HL-60 (cell line): ENCODE data around the gene KLF3.

Experiments
- DNase-seq, 2 experiments: peaks; one replicate each; pipeline ENCODE4 v3.0.0-alpha.2; 2010 to 2020; ENCODE audit warnings: low read depth in 1 of 2, low spot score in 1 of 2
- H3K27ac ChIP-seq: fragments of 250-450 bp; sonication (Bioruptor Pico); replicated peaks from 2 replicates; pipeline ENCODE4 v1.5.1; 2020; ENCODE audit warnings: mild to moderate bottlenecking, moderate library complexity
- H3K27me3 ChIP-seq: fragments of 250-450 bp; sonication (Bioruptor Pico); 2 replicates; pipeline ENCODE4 v1.5.1; 2021; ENCODE audit warnings: mild to moderate bottlenecking, moderate library complexity; ENCODE audit not compliant: insufficient read depth, poor library complexity, severe bottlenecking
- H3K4me3 ChIP-seq: replicated peaks from 2 replicates; pipeline ENCODE4 v1.5.1; 2011; ENCODE audit warnings: mild to moderate bottlenecking, control low read depth, low read length; ENCODE audit not compliant: insufficient read depth
- GABPA ChIP-seq: IDR thresholded peaks from 2 replicates; pipeline ENCODE4 v1.6.1; 2012; ENCODE audit warnings: low read depth
- POLR2AphosphoS5 ChIP-seq: IDR thresholded peaks from 2 replicates; pipeline ENCODE4 v1.6.1; 2012; ENCODE audit warnings: low read depth
- SPI1 ChIP-seq: IDR thresholded peaks from 2 replicates; pipeline ENCODE4 v1.6.1; 2012; ENCODE audit warnings: low read depth, mild to moderate bottlenecking, borderline replicate concordance
- TF ChIP-seq, protein P1 (sequence below): IDR thresholded peaks from 2 replicates; pipeline ENCODE4 v1.6.1; 2012; ENCODE audit warnings: low read depth; ENCODE audit not compliant: insufficient replicate concordance
- TF ChIP-seq, protein P2 (sequence below): IDR thresholded peaks from one replicate; pipeline ENCODE4 v1.5.1; 2011; ENCODE audit warnings: low read length, control low read depth, inconsistent platforms; ENCODE audit not compliant: insufficient read depth

The KLF3 gene

DNA sequence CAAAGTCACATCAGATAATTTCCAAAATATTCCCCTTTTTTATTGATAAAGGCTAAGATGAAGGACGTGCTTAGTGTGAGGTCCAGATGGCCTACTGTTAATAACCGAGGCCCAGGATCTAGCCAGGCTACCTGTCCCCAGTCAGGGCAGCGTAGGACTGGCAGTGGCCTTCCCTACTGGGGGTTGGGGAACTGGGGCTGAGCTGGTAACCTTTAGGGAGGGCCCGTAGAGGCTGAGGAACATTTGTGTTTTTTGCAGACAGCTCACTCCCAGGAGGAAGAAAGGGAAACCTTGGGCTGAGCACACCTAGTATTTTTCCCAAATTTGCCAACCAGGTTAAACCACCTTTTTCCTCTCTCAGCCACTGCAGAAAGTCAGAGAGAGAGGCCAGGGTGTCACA, 59.1 kb downstream of the KLF3 start:
- DNase-seq = no peak
- Histone ChIP-seq H3K4me3 (no peak overlapping the region), H3K27ac (no peak overlapping the region), H3K27me3 (no peaks in the 10 kb centered on the region)
- TF ChIP-seq, protein P1, sequence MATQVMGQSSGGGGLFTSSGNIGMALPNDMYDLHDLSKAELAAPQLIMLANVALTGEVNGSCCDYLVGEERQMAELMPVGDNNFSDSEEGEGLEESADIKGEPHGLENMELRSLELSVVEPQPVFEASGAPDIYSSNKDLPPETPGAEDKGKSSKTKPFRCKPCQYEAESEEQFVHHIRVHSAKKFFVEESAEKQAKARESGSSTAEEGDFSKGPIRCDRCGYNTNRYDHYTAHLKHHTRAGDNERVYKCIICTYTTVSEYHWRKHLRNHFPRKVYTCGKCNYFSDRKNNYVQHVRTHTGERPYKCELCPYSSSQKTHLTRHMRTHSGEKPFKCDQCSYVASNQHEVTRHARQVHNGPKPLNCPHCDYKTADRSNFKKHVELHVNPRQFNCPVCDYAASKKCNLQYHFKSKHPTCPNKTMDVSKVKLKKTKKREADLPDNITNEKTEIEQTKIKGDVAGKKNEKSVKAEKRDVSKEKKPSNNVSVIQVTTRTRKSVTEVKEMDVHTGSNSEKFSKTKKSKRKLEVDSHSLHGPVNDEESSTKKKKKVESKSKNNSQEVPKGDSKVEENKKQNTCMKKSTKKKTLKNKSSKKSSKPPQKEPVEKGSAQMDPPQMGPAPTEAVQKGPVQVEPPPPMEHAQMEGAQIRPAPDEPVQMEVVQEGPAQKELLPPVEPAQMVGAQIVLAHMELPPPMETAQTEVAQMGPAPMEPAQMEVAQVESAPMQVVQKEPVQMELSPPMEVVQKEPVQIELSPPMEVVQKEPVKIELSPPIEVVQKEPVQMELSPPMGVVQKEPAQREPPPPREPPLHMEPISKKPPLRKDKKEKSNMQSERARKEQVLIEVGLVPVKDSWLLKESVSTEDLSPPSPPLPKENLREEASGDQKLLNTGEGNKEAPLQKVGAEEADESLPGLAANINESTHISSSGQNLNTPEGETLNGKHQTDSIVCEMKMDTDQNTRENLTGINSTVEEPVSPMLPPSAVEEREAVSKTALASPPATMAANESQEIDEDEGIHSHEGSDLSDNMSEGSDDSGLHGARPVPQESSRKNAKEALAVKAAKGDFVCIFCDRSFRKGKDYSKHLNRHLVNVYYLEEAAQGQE = no peak
- TF ChIP-seq GABPA (no peak), SPI1 (no peak), POLR2AphosphoS5 (no peak)
- TF ChIP-seq, protein P2, sequence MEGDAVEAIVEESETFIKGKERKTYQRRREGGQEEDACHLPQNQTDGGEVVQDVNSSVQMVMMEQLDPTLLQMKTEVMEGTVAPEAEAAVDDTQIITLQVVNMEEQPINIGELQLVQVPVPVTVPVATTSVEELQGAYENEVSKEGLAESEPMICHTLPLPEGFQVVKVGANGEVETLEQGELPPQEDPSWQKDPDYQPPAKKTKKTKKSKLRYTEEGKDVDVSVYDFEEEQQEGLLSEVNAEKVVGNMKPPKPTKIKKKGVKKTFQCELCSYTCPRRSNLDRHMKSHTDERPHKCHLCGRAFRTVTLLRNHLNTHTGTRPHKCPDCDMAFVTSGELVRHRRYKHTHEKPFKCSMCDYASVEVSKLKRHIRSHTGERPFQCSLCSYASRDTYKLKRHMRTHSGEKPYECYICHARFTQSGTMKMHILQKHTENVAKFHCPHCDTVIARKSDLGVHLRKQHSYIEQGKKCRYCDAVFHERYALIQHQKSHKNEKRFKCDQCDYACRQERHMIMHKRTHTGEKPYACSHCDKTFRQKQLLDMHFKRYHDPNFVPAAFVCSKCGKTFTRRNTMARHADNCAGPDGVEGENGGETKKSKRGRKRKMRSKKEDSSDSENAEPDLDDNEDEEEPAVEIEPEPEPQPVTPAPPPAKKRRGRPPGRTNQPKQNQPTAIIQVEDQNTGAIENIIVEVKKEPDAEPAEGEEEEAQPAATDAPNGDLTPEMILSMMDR = no peak

DNA sequence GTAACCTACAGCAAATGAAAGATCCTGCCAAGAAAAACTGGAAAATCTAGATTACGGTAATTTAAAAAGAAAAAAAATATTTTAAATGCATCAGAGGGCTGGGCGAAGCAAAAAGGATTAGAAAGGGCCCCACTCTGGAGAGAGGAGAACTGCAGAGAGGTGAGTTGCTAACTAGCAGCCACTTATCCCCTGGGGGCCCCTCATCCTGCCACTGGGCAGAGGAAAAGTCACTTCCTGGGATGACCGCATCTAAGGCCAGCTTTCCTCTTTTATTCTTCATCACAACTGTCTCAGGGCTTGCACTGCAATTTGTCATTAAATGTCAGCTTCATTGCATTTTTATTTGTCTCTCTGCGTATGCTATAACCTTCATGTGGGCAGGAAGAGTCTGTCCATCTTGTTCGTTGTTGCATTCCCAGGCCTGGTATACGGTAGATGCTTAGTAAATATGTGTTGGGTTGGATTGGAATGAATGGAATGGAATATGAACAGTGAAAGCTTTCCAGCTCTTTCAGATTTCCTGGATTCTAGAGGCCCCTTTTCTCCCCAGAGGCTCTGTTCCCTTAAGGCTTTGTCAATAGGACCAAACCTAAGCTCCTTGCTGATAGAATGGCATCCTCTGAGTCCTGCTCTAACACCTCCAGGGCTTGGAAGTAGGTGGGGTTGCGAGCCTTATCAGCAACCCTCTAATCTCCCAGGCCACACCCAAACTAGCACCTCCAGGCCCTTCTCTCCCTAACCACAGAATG, 59.9 kb downstream of the KLF3 start:
- Histone ChIP-seq H3K27me3 (no peaks in the 10 kb centered on the region), H3K4me3 (no peak overlapping the region), H3K27ac (no peak overlapping the region)
- no peak for DNase-seq
- no peak for TF ChIP-seq POLR2AphosphoS5

DNA sequence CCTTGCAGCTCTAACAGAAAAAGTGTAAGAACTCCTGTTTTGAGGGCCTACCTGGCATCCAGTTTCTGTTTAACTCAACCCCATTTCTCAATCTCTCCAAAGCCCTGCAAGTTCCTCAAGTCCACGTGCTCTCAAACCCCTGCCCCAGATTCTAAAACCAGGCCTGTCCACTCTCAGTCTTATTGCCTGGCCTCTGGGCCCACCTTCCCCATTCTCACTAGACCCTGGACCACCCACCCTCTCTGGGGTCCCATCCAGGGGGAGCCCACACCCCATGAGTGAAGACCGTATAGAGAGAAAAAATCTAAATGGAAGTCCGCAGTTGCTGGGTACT, 60.4 kb downstream of the KLF3 start:
- TF ChIP-seq POLR2AphosphoS5 (no peak), GABPA (no peak), SPI1 (no peak)
- TF ChIP-seq, protein P2 = no peak
- TF ChIP-seq, protein P1 = no peak
- no peak overlapping the region for H3K4me3 ChIP-seq
- no peak for DNase-seq
- H3K27me3 ChIP-seq = no peaks in the 10 kb centered on the region
- H3K27ac ChIP-seq = no peak overlapping the region

DNA sequence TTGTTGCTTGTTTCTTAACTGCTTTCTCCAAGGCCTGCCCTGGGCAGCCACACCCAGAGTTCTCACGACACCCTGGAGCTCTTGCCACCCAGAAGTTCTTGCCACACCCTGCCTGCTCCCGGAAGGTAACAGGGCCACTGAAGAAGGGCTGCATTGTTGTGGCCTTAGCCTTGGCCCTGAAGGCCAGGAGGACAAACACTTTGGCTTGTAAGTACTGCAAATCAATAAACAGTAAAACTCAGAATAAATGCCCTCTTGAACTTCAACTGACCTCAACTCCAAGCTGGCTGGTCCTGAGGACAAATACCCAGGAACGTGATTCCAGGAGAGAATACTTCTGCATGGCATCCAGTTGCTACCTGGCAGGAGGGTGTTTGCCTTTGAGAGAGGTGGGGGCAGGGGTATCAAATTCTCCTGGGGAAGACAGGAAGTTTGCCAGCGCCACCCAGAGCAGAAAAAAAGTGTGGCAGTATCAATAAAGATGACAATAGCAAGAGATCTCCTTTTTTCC, 64.7 kb downstream of the KLF3 start:
- H3K27me3 ChIP-seq = no peaks in the 10 kb centered on the region
- no peak overlapping the region for H3K4me3 ChIP-seq
- TF ChIP-seq GABPA (no peak), SPI1 (no peak), POLR2AphosphoS5 (no peak)
- TF ChIP-seq, protein P2 = no peak
- TF ChIP-seq, protein P1 = no peak
- no peak overlapping the region for H3K27ac ChIP-seq
- DNase-seq = no peak
